H1 (cell line): Measurements from ENCODE around the gene CDK5R1. TPM values are rescaled to one million over a fixed set of nuclear protein-coding genes. Genes with fewer than 3 reads are reported as not detected.

Experiments used
- CTCF ChIA-PET: fragments of 300-600 bp; sonication (Branson Sonifier 250); formaldehyde crosslinking; loops from one replicate; lab custom pipeline; 2021; ENCODE audit not compliant: partially characterized antibody; lab: Charles Lee
- POLR2A ChIA-PET: fragments of 300-600 bp; sonication (Branson Sonifier 250); formaldehyde crosslinking; loops from one replicate; lab custom pipeline; 2021; ENCODE audit warnings: inconsistent platforms; ENCODE audit not compliant: partially characterized antibody; lab: Charles Lee
- DNase-seq, 2 experiments: peaks; one replicate each; pipeline versions ENCODE4 v3.0.0 to v3.0.0-alpha.2; 2010 to 2022; ENCODE audit warnings: low spot score in 2 of 2, low read depth in 1 of 2, mixed read lengths in 1 of 2
- FAIRE-seq: peaks from 2 replicates; lab custom pipeline; 2011; peaks lifted over from hg19 to GRCh38; lab: Jason Lieb, UNC
- H2AFZ ChIP-seq: 2 replicates; pipeline ENCODE4 v1.8.1; 2012; ENCODE audit warnings: low read length, inconsistent platforms
- H2AK5ac ChIP-seq: 2 replicates; pipeline ENCODE4 v1.6.1; 2013; ENCODE audit warnings: low read depth, low read length
- H2BK120ac ChIP-seq: replicated peaks from 2 replicates; pipeline ENCODE3; 2013; ENCODE audit warnings: low read depth, low read length, inconsistent platforms
- H2BK12ac ChIP-seq: 2 replicates; pipeline ENCODE4 v1.6.1; 2013; ENCODE audit warnings: low read depth, low read length
- H2BK15ac ChIP-seq: 2 replicates; pipeline ENCODE4 v1.6.1; 2013; ENCODE audit warnings: low read length
- H2BK20ac ChIP-seq: 2 replicates; pipeline ENCODE4 v1.6.1; 2013; ENCODE audit warnings: low read length
- H2BK5ac ChIP-seq: 2 replicates; pipeline ENCODE4 v1.6.1; 2013; ENCODE audit warnings: low read depth, low read length
- H3K14ac ChIP-seq: 2 replicates; pipeline ENCODE4 v1.6.1; 2013; ENCODE audit warnings: inconsistent platforms; ENCODE audit not compliant: insufficient read length
- H3K18ac ChIP-seq: 2 replicates; pipeline ENCODE4 v1.6.1; 2013; ENCODE audit warnings: low read length; ENCODE audit errors: extremely low read depth
- H3K23ac ChIP-seq: 2 replicates; pipeline ENCODE4 v1.6.1; 2013; ENCODE audit warnings: inconsistent platforms; ENCODE audit not compliant: insufficient read length
- H3K23me2 ChIP-seq: 2 replicates; pipeline ENCODE4 v1.6.1; 2013; ENCODE audit warnings: low read depth, low read length
- H3K27ac ChIP-seq: 2 replicates; pipeline ENCODE4 v1.6.1; 2011; ENCODE audit warnings: low read depth, low read length, inconsistent platforms
- H3K27me3 ChIP-seq, 4 experiments: replicated peaks in 1 of 4; 1 replicate in 1 of 4; 2 replicates in 3 of 4; pipeline versions ENCODE4 v1.6.1 to v1.8.1; 2011 to 2013; ENCODE audit warnings: low read length in 3 of 4, mild to moderate bottlenecking in 3 of 4, inconsistent platforms in 2 of 4, mixed read lengths in 2 of 4, moderate library complexity in 1 of 4; ENCODE audit not compliant: control insufficient read depth in 3 of 4, insufficient read depth in 3 of 4; ENCODE audit errors: extremely low read depth in 1 of 4
- H3K36me3 ChIP-seq, 4 experiments: 2 replicates each; pipeline versions ENCODE4 v1.6.1 to v1.8.1; 2011 to 2013; ENCODE audit warnings: mild to moderate bottlenecking in 4 of 4, low read length in 3 of 4, moderate library complexity in 2 of 4, control low read depth in 1 of 4, inconsistent platforms in 1 of 4; ENCODE audit not compliant: insufficient read depth in 4 of 4, control insufficient read depth in 2 of 4
- H3K4ac ChIP-seq: replicated peaks from 2 replicates; pipeline ENCODE3; 2013; ENCODE audit warnings: low read length, low read depth, mixed read lengths, inconsistent platforms; ENCODE audit not compliant: insufficient read length
- H3K4me1 ChIP-seq, 4 experiments: replicated peaks in 1 of 4; 1 replicate in 1 of 4; 2 replicates in 3 of 4; pipeline versions ENCODE4 v1.6.1 to v1.8.1; 2011 to 2013; ENCODE audit warnings: low read length in 3 of 4, inconsistent platforms in 2 of 4, mixed read lengths in 1 of 4; ENCODE audit not compliant: insufficient read depth in 4 of 4, control insufficient read depth in 3 of 4
- H3K4me2 ChIP-seq, 2 experiments: 2 replicates each; pipeline versions ENCODE4 v1.6.1 to v1.8.1; 2011 to 2013; ENCODE audit warnings: low read depth in 2 of 2, low read length in 2 of 2, control low read depth in 1 of 2, inconsistent platforms in 1 of 2, mild to moderate bottlenecking in 1 of 2; ENCODE audit not compliant: insufficient read depth in 1 of 2
- H3K4me3 ChIP-seq, 4 experiments: fragments of 200-600, 300-600 bp in 1 of 4; sonication (generic), shearing (Covaris generic), sonication (Bioruptor Twin) in 1 of 4; 2 replicates each; pipeline versions ENCODE4 v1.5.1 to v1.8.1; 2011 to 2016; ENCODE audit warnings: low read length in 4 of 4, low read depth in 3 of 4, control low read depth in 2 of 4, inconsistent platforms in 2 of 4, mild to moderate bottlenecking in 2 of 4, mixed read lengths in 1 of 4, moderate library complexity in 1 of 4; ENCODE audit not compliant: insufficient read depth in 2 of 4; ENCODE audit errors: extremely low read depth in 1 of 4
- H3K56ac ChIP-seq: replicated peaks from 2 replicates; pipeline ENCODE3; 2013; ENCODE audit warnings: low read depth, mild to moderate bottlenecking, mixed read lengths, low read length, inconsistent platforms; ENCODE audit not compliant: insufficient read length
- H3K79me1 ChIP-seq: 2 replicates; pipeline ENCODE4 v1.6.1; 2013; ENCODE audit warnings: low read depth, low read length, control low read depth
- H3K79me2 ChIP-seq, 2 experiments: 2 replicates each; pipeline versions ENCODE4 v1.6.1 to v1.8.1; 2012 to 2013; ENCODE audit warnings: low read length in 2 of 2, mild to moderate bottlenecking in 2 of 2, inconsistent platforms in 1 of 2; ENCODE audit not compliant: insufficient read depth in 2 of 2, control insufficient read depth in 1 of 2
- H3K9ac ChIP-seq, 4 experiments: replicated peaks in 1 of 4; 1 replicate in 1 of 4; 2 replicates in 3 of 4; pipeline versions ENCODE4 v1.6.1 to v1.8.1; 2011 to 2013; ENCODE audit warnings: low read depth in 3 of 4, low read length in 3 of 4, control low read depth in 2 of 4, mild to moderate bottlenecking in 2 of 4, moderate library complexity in 2 of 4, inconsistent platforms in 1 of 4; ENCODE audit errors: extremely low read depth in 1 of 4
- H3K9me3 ChIP-seq, 2 experiments: 2 replicates each; pipeline versions ENCODE4 v1.6.1 to v1.8.1; 2012 to 2013; ENCODE audit warnings: mild to moderate bottlenecking in 2 of 2, moderate library complexity in 2 of 2, control low read depth in 1 of 2, inconsistent platforms in 1 of 2, low read depth in 1 of 2, low read length in 1 of 2, mixed read lengths in 1 of 2; ENCODE audit not compliant: insufficient read depth in 2 of 2
- H4K20me1 ChIP-seq, 2 experiments: replicated peaks in 1 of 2; 2 replicates each; pipeline versions ENCODE3 to v1.8.1; 2011 to 2013; ENCODE audit warnings: inconsistent platforms in 2 of 2, low read length in 2 of 2, mild to moderate bottlenecking in 1 of 2; ENCODE audit not compliant: insufficient read depth in 2 of 2, control insufficient read depth in 1 of 2
- H4K5ac ChIP-seq: 2 replicates; pipeline ENCODE4 v1.6.1; 2013; ENCODE audit warnings: low read length, low read depth, mixed read lengths, inconsistent platforms; ENCODE audit not compliant: insufficient read length
- H4K8ac ChIP-seq: 2 replicates; pipeline ENCODE4 v1.8.0; 2013; ENCODE audit warnings: mild to moderate bottlenecking, moderate library complexity, low read length, inconsistent platforms; ENCODE audit not compliant: insufficient read depth; ENCODE audit errors: extremely low read depth
- H4K91ac ChIP-seq: replicated peaks from 2 replicates; pipeline ENCODE3; 2013; ENCODE audit warnings: low read length, mixed read lengths, inconsistent platforms; ENCODE audit not compliant: insufficient read length
- MAFK ChIP-seq: IDR thresholded peaks from 2 replicates; pipeline ENCODE4 v1.6.1; 2012; ENCODE audit warnings: low read depth, mild to moderate bottlenecking, improper control_type of control experiment, low read length
- WGBS, 2 experiments: shearing (Covaris generic) in 1 of 2; methylation state at CpG; one replicate each; pipeline versions ENCODE4 v1.1.6 to v1.1.7; 2013 to 2015; ENCODE audit warnings: low lambda C conversion rate in 2 of 2, mixed read lengths in 2 of 2, inconsistent platforms in 1 of 2, low coverage in 1 of 2, missing lambda C conversion rate in 1 of 2; ENCODE audit not compliant: insufficient replicate concordance in 2 of 2, insufficient coverage in 1 of 2, insufficient read length in 1 of 2; ENCODE audit errors: extremely low coverage in 1 of 2, missing lambda C conversion rate in 1 of 2; 5-methylcytosine and 5-hydroxymethylcytosine counted together
- polyA plus RNA-seq, 7 experiments: library from polyadenylated mRNA; depleted of rRNA in 3 of 7; stranded (reverse) in 5 of 7; unstranded in 2 of 7; fragments of >200 nt in 5 of 7; fragments of 200-250 nt in 2 of 7; gene quantifications; 1 replicate in 5 of 7; 2 replicates in 1 of 7; 4 replicates in 1 of 7; pipeline versions ENCODE4 v1.2.1 to v1.2.3, GENCODE V29; 2011 to 2013; ENCODE audit warnings: missing spikeins in 2 of 7, mixed read lengths in 2 of 7
- total RNA-seq: library from RNA; stranded (reverse); fragmentation: NEBNext Ultra II Directional; extraction: Animal tissue kit (Norgen Biotek cat#: 25700); gene quantifications from 2 replicates; pipeline ENCODE4 v1.2.1, GENCODE V29; 2021
- TF ChIP-seq, protein P1 (sequence below): IDR thresholded peaks from 2 replicates; pipeline ENCODE4 v1.6.1; 2012; ENCODE audit warnings: inconsistent platforms

CDK5R1 gene
- total and polyA plus RNA-seq, 2 of the 8 experiments (the other 6 are each of a cell fraction or from before 2014, with no cell fraction given) = 2.7 to 9.9 TPM

DNA sequence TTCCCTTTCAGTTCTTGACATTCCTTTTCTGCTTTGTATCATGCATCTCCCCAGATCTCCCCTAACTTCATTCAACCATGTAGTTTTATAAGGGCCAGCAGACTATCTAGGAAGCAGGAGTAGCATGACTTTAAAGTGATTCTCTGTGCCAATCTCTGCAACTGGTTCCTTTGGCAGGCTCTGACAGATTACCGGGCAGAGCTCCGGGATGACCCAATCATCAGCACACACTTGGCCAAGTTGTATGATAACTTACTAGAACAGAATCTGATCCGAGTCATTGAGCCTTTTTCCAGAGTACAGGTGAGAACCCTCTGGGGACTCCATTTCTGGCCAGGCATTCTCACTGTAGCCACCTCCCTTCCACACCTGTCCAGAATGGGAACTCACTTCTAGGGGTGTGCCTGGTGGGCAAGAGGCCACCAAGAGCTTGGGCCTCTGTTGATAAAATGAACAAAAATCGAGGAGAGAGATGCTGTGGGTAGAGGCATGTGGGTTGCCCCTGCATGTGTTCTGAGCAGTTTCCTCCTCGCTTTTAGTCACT lies 7.6 kb upstream of the CDK5R1 start:
- 86% methylated on average over 5 of the region's 5 CpGs; no CpG with 5 or more reads in 1 of the 2 experiments for WGBS, 2 experiments
- H3K23ac ChIP-seq = no peak overlapping the region

More for the DNA sequence above, 7.6 kb upstream of the CDK5R1 start:
- H3K56ac ChIP-seq = no peak overlapping the region
- no peak overlapping the region for H3K4ac ChIP-seq
- no peaks in the 10 kb centered on the region for H3K79me2 ChIP-seq
- no peak overlapping the region for H2BK20ac ChIP-seq
- no peak overlapping the region for H3K4me2 ChIP-seq
- DNase-seq = no peak
- no peak overlapping the region for H2BK5ac ChIP-seq
- H3K9ac ChIP-seq = no peak overlapping the region
- no peak overlapping the region for H2AFZ ChIP-seq
- H4K8ac ChIP-seq = no peak overlapping the region
- POLR2A ChIA-PET = interaction anchor here (0.8 to 1.1 kb wide), 3 partner anchors 8 to 35 kb away, joined by 3 to 5 read pairs (median 4); partner anchors contain the start of genes CDK5R1 and PSMD11
- no peaks in the 10 kb centered on the region for H3K79me1 ChIP-seq
- no peak overlapping the region for H3K27ac ChIP-seq
- no peak overlapping the region for H2BK120ac ChIP-seq
- H3K9me3 ChIP-seq = no peaks in the 10 kb centered on the region
- H3K23me2 ChIP-seq = no peaks in the 10 kb centered on the region
- no peak overlapping the region for H3K18ac ChIP-seq
- TF ChIP-seq, protein P1, sequence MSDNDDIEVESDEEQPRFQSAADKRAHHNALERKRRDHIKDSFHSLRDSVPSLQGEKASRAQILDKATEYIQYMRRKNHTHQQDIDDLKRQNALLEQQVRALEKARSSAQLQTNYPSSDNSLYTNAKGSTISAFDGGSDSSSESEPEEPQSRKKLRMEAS = no peak
- no peak for TF ChIP-seq MAFK
- H3K4me3 ChIP-seq = no peak overlapping the region
- CTCF ChIA-PET = interaction anchor here (1.2 to 9.6 kb wide), 2 partner anchors 16 to 34 kb away, joined by 4 to 71 read pairs; partner anchors contain the start of gene PSMD11
- no peak for FAIRE-seq
- no peaks in the 10 kb centered on the region for H3K27me3 ChIP-seq
- H4K5ac ChIP-seq = no peak overlapping the region
- H2BK15ac ChIP-seq = no peak overlapping the region
- H2BK12ac ChIP-seq = no peak overlapping the region
- no peak overlapping the region for H2AK5ac ChIP-seq
- H4K20me1 ChIP-seq = peaks cover 0 to 3% of the 10 kb centered on the region in 2 experiments
- H3K36me3 ChIP-seq = peaks cover 41 to 74% (median 62%) of the 10 kb centered on the region in 4 experiments
- no peak overlapping the region for H3K14ac ChIP-seq
- no peak overlapping the region for H4K91ac ChIP-seq
- H3K4me1 ChIP-seq = peaks cover 10 to 13% (median 11%) of the 10 kb centered on the region in 4 experiments
